Measurements from ENCODE around the gene FA2H. TPM values are rescaled to one million over a fixed set of nuclear protein-coding genes. Genes with fewer than 3 reads are reported as not detected.

FA2H gene
- total and polyA plus RNA-seq, 2 of the 13 experiments (the other 11 are each of a cell fraction or from before 2014, with no cell fraction given), result 0.20 TPM; not detected in 1

GRCh38 chr16:74700438-74701225 lies 74.0 kb downstream of the FA2H start, which contains the start of gene MLKL (continued):
- TF ChIP-seq PCBP2 (optimal IDR thresholded peaks at IDR 0.05; ENCODE audit: low read depth, low read length, poor library complexity, severe bottlenecking) (no peak), TEF (CRISPR knock-in tag; IDR thresholded peaks at IDR 0.05) (peak; percentile 80; the same call in 1 of the 2 replicates), ZNF234 (CRISPR knock-in tag; conservative IDR thresholded peaks at IDR 0.05) (no peak), ZNF570 (CRISPR knock-in tag; IDR thresholded peaks at IDR 0.05; ENCODE audit: borderline replicate concordance) (no peak), PLSCR1 (CRISPR knock-in tag; IDR thresholded peaks at IDR 0.05; ENCODE audit: borderline replicate concordance) (no peak), KAT2B (IDR thresholded peaks at IDR 0.05; ENCODE audit: borderline replicate concordance, low read depth, low read length) (no peak), ZNF460 (CRISPR knock-in tag; IDR thresholded peaks at IDR 0.05; ENCODE audit: borderline replicate concordance) (no peak), ZFY (CRISPR knock-in tag; IDR thresholded peaks at IDR 0.05) (peak; percentile 83), ZNF292 (CRISPR knock-in tag; IDR thresholded peaks at IDR 0.05; ENCODE audit: borderline replicate concordance, low read depth) (peak; percentile 98), MATR3 (CRISPR knock-in tag; IDR thresholded peaks at IDR 0.05) (no peak), CREB1 (IDR thresholded peaks at IDR 0.05) (peak; percentile 45; the same call in 1 of the 2 replicates), CREB1 (CRISPR knock-in tag; IDR thresholded peaks at IDR 0.05) (peak; percentile 80), TP53 (CRISPR knock-in tag; conservative IDR thresholded peaks at IDR 0.05) (0 out of 2 replicates have a peak, but pooled peaks have one; percentile 36), ZNF512B (CRISPR knock-in tag; IDR thresholded peaks at IDR 0.05; ENCODE audit: borderline replicate concordance) (peak; percentile 87), DMTF1 (CRISPR knock-in tag; IDR thresholded peaks at IDR 0.05) (no peak), NCOA2 (CRISPR knock-in tag; IDR thresholded peaks at IDR 0.05) (0 out of 2 replicates have a peak, but pooled peaks have one; percentile 12), STAG1 (CRISPR knock-in tag; IDR thresholded peaks at IDR 0.05) (peak; percentile 9; the same call in 1 of the 2 replicates), ATF4 (CRISPR knock-in tag; IDR thresholded peaks at IDR 0.05) (no peak; a peak in 1 of 4 replicates)
- TF ChIP-seq, protein P1, sequence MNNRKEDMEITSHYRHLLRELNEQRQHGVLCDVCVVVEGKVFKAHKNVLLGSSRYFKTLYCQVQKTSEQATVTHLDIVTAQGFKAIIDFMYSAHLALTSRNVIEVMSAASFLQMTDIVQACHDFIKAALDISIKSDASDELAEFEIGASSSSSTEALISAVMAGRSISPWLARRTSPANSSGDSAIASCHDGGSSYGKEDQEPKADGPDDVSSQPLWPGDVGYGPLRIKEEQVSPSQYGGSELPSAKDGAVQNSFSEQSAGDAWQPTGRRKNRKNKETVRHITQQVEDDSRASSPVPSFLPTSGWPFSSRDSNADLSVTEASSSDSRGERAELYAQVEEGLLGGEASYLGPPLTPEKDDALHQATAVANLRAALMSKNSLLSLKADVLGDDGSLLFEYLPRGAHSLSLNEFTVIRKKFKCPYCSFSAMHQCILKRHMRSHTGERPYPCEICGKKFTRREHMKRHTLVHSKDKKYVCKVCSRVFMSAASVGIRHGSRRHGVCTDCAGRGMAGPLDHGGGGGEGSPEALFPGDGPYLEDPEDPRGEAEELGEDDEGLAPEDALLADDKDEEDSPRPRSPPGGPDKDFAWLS (CRISPR knock-in tag; IDR thresholded peaks at IDR 0.05; ENCODE audit: borderline replicate concordance), result no peak
